Forelimb muscle (tissue), 1 donor: Measurements from ENCODE around the gene SAGE1. TPM values are rescaled to one million over a fixed set of nuclear protein-coding genes. Genes with fewer than 3 reads are reported as not detected.

ENCODE experiments used
- polyA plus RNA-seq: library from polyadenylated mRNA; unstranded; fragments of 120-200 nt; gene quantifications from one replicate; pipeline ENCODE4 v1.2.1, GENCODE V29; 2013; ENCODE audit not compliant: insufficient read length

Gene SAGE1
- polyA plus RNA-seq, 1 donor: not detected

Other genes with a start within 250 kb of the SAGE1 start
- gene CT45A1, start 180.1 kb upstream of the SAGE1 start, polyA plus RNA-seq: 0.24 TPM
- not detected for gene CT45A3, start 125.5 kb upstream of the SAGE1 start, polyA plus RNA-seq
- 0.89 TPM for gene CT45A5, start 108.2 kb upstream of the SAGE1 start, polyA plus RNA-seq
- not detected for gene CT45A6, start 90.9 kb upstream of the SAGE1 start, polyA plus RNA-seq
- gene CT45A2, start 73.7 kb upstream of the SAGE1 start, polyA plus RNA-seq: not detected
- gene CT45A7, start 56.4 kb upstream of the SAGE1 start, polyA plus RNA-seq: not detected
- gene CT45A8, start 39.2 kb upstream of the SAGE1 start, polyA plus RNA-seq: not detected
- not detected for gene CT45A9, start 21.9 kb upstream of the SAGE1 start, polyA plus RNA-seq
- not detected for gene CT45A10, start 272 bp upstream of the SAGE1 start, polyA plus RNA-seq
- gene MMGT1, start 80.3 kb downstream of the SAGE1 start, polyA plus RNA-seq: 16.8 TPM
- gene SLC9A6, start 91.7 kb downstream of the SAGE1 start, polyA plus RNA-seq: 7.5 TPM